Colonic mucosa (tissue), 4 donors: ENCODE data around the gene NOS1AP. TPM values are rescaled to one million over a fixed set of nuclear protein-coding genes. Genes with fewer than 3 reads are reported as not detected.
A peak's percentile ranks its signal among the peaks of the same experiment; 100 is the strongest.

ENCODE experiments used
- DNase-seq: peaks from one replicate; pipeline ENCODE4 v3.0.0-alpha.2; 2020
- H3K27ac ChIP-seq: fragments of 200-600 bp; one replicate; pipeline ENCODE4 v1.8.0; 2021
- H3K27me3 ChIP-seq: fragments of 200-600 bp; one replicate; pipeline ENCODE4 v1.8.0; 2021
- H3K36me3 ChIP-seq: fragments of 200-600 bp; one replicate; pipeline ENCODE4 v1.8.0; 2021
- H3K4me1 ChIP-seq: fragments of 200-600 bp; one replicate; pipeline ENCODE4 v1.8.0; 2021; ENCODE audit warnings: mild to moderate bottlenecking
- H3K4me3 ChIP-seq: fragments of 200-600 bp; one replicate; pipeline ENCODE4 v1.8.0; 2021
- H3K9ac ChIP-seq, 2 donors: one replicate each; pipeline ENCODE4 v1.7.0; 2013; ENCODE audit warnings: control low read depth in 2 of 2, low read depth in 2 of 2, low read length in 2 of 2
- H3K9me3 ChIP-seq: fragments of 200-600 bp; one replicate; pipeline ENCODE4 v1.8.0; 2021
- CTCF ChIP-seq: fragments of 200-600 bp; IDR thresholded peaks from one replicate; pipeline ENCODE4 v1.8.0; 2022; ENCODE audit warnings: antibody characterized with exemption, mild to moderate bottlenecking
- intact Hi-C: fragments of 100-400 bp; cut with DNase I; formaldehyde crosslinking; loops from one replicate; pipeline ENCODE4 v1.14.1; 2022
- total RNA-seq, 2 donors: library from RNA; stranded (reverse); fragmentation: NEBNext Ultra II Directional in 1 of 2; extraction: Animal tissue kit (Norgen Biotek cat#: 25700) in 1 of 2; gene quantifications; one replicate each; pipeline ENCODE4 v1.2.1, GENCODE V29; 2021
- donor health status: healthy.
- donor health status: DM: no; HTN: no; CAD: no.
- donor health status: DM: no; HTN: no; CAD: no.

NOS1AP gene
- total RNA-seq, 2 donors from 2014 or later = 9.0 to 14.4 TPM

- no peaks in the 10 kb centered on the region for H3K4me1 ChIP-seq
- no peaks in the 10 kb centered on the region for H3K9me3 ChIP-seq
- TF ChIP-seq CTCF = no peak
- intact Hi-C loops = loop anchor here (10.0 kb wide), 1 partner anchor 100 kb away; no protein-coding TSS in a partner anchor
- H3K36me3 ChIP-seq = no peaks in the 10 kb centered on the region
- no peaks in the 10 kb centered on the region for H3K27me3 ChIP-seq
- no peak for DNase-seq
- H3K4me3 ChIP-seq = no peak overlapping the region
- H3K27ac ChIP-seq = no peak overlapping the region
- H3K9ac ChIP-seq = peak overlapping the region in 1 of 2 donors; percentile 12
Observed at GRCh38 chr1:162384601-162385279, 315.2 kb downstream of the NOS1AP start.

GRCh38 chr1:162385280-162385623, 315.8 kb downstream of the NOS1AP start:
- no peak for TF ChIP-seq CTCF
- DNase-seq = no peak
- Histone ChIP-seq H3K4me1 (no peaks in the 10 kb centered on the region), H3K9me3 (no peaks in the 10 kb centered on the region), H3K27me3 (no peaks in the 10 kb centered on the region), H3K36me3 (no peaks in the 10 kb centered on the region), H3K9ac (no peak overlapping the region), H3K27ac (no peak overlapping the region), H3K4me3 (no peak overlapping the region)
- intact Hi-C loops = loop anchor here (10.0 kb wide), 1 partner anchor 100 kb away; no protein-coding TSS in a partner anchor

GRCh38 chr1:162385702-162386101, 316.2 kb downstream of the NOS1AP start:
- H3K36me3 ChIP-seq = no peaks in the 10 kb centered on the region
- no peaks in the 10 kb centered on the region for H3K4me1 ChIP-seq
- no peak for TF ChIP-seq CTCF
- no peak overlapping the region for H3K4me3 ChIP-seq
- no peak overlapping the region for H3K9ac ChIP-seq
- H3K27me3 ChIP-seq = no peaks in the 10 kb centered on the region
- no peaks in the 10 kb centered on the region for H3K9me3 ChIP-seq
- DNase-seq = no peak
- no peak overlapping the region for H3K27ac ChIP-seq
- intact Hi-C loops = loop anchor here (10.0 kb wide), 1 partner anchor 101 kb away; no protein-coding TSS in a partner anchor

- H3K27ac ChIP-seq = no peak overlapping the region
- intact Hi-C loops = loop anchor here (10.0 kb wide), 1 partner anchor 102 kb away; no protein-coding TSS in a partner anchor
- H3K27me3 ChIP-seq = no peaks in the 10 kb centered on the region
Observed at GRCh38 chr1:162386292-162387225, 317.1 kb downstream of the NOS1AP start.

More at GRCh38 chr1:162386292-162387225, 317.1 kb downstream of the NOS1AP start:
- Histone ChIP-seq H3K9me3 (no peaks in the 10 kb centered on the region), H3K36me3 (no peaks in the 10 kb centered on the region), H3K9ac (no peak overlapping the region), H3K4me3 (no peak overlapping the region), H3K4me1 (no peaks in the 10 kb centered on the region)
- no peak for DNase-seq
- TF ChIP-seq CTCF = no peak
